Measurements from ENCODE around the gene AKR1D1. TPM values are rescaled to one million over a fixed set of nuclear protein-coding genes. Genes with fewer than 3 reads are reported as not detected.

The AKR1D1 gene
- total and polyA plus RNA-seq, 2 donors (not counting 3 experiments of a cell fraction or from before 2014, with no cell fraction given): not detected

- Histone ChIP-seq H3K27ac (ENCODE audit: insufficient read depth, low read depth, low read length) (no peak overlapping the region), H3K9me3 (replicated peaks; ENCODE audit: control insufficient read depth, insufficient read depth, low read length) (no peaks in the 10 kb centered on the region), H3K4me2 (ENCODE audit: insufficient read depth, low read length) (no peak overlapping the region), H2AFZ (ENCODE audit: low read depth, low read length) (no peak overlapping the region), H3K9me1 (replicated peaks; ENCODE audit: control insufficient read depth, extremely low read depth, insufficient read depth, low read length) (no peaks in the 10 kb centered on the region), H3K27me3 (ENCODE audit: control insufficient read depth in 2 of 2, insufficient read depth in 2 of 2, low read length in 2 of 2) (no peaks in the 10 kb centered on the region), H3K79me2 (ENCODE audit: control insufficient read depth, insufficient read depth, low read length) (no peaks in the 10 kb centered on the region), H3K4me1 (ENCODE audit: control insufficient read depth, extremely low read depth, insufficient read depth, low read length) (no peaks in the 10 kb centered on the region), H3K9ac (replicated peaks; ENCODE audit: extremely low read depth, insufficient read depth, low read length) (no peak overlapping the region), H4K20me1 (replicated peaks; ENCODE audit: control insufficient read depth, extremely low read depth, insufficient read depth, low read length) (no peaks in the 10 kb centered on the region), H3K36me3 (ENCODE audit: control insufficient read depth in 2 of 2, extremely low read depth in 1 of 2, insufficient read depth in 2 of 2, low read length in 2 of 2) (no peaks in the 10 kb centered on the region), H3K4me3 (replicated peaks in 1 of 3; ENCODE audit: insufficient read depth in 1 of 3, low read depth in 1 of 3, low read length in 3 of 3) (no peak overlapping the region)
- no TSS peak for BruUV-seq (replicated peaks)
- TF ChIP-seq CTCF (IDR thresholded peaks at IDR 0.05; ENCODE audit: extremely low read depth in 1 of 2, insufficient read depth in 1 of 2, low read depth in 1 of 2, low read length in 2 of 2) (no peak), POLR2AphosphoS5 (IDR thresholded peaks at IDR 0.05; ENCODE audit: insufficient read depth, low read depth, low read length) (no peak), MAX (IDR thresholded peaks at IDR 0.05; ENCODE audit: insufficient read depth, insufficient read length) (no peak), JUN (IDR thresholded peaks at IDR 0.05; ENCODE audit: borderline replicate concordance, insufficient read depth, insufficient read length, low read depth) (no peak), POLR2A (IDR thresholded peaks at IDR 0.05; ENCODE audit: low read depth, low read length) (no peak), MYC (IDR thresholded peaks at IDR 0.05; ENCODE audit: low read depth, low read length) (no peak), GATA2 (IDR thresholded peaks at IDR 0.05; ENCODE audit: insufficient read depth, insufficient read length, low read depth, low read length) (no peak), EZH2 (IDR thresholded peaks at IDR 0.05; ENCODE audit: borderline replicate concordance, low read depth, low read length, severe bottlenecking) (no peak), FOS (IDR thresholded peaks at IDR 0.05; ENCODE audit: borderline replicate concordance, insufficient read depth, low read length) (no peak)
- ChIA-PET CTCF (no interaction called here), POLR2A (no interaction called here)
- dilution Hi-C loops (cut with MboI; ENCODE audit: extremely low pct_ligation_motif_present, low sequenced_read_pairs): no loop called here
- DNase-seq (ENCODE audit: low read depth, low spot score) (no peak), FAIRE-seq (no peak)
- intact Hi-C loops (cut with micrococcal nuclease): no loop called here
Observed at GRCh38 chr7:138070908-138071307, 5.4 kb upstream of the AKR1D1 start.
